ENCODE measurements around the gene FBXO7.
"Not testable (repeated sequence)": the region's sequence is repeated elsewhere in the genome, so short reads cannot be mapped to it uniquely, and the experiment has no call there.

Gene FBXO7

GRCh38 chr22:32474635-32475467, at the start of gene FBXO7:
Gene FBXO7 (plus strand): TSS chr22:32474811. CDS start chr22:32475003, 192 bp downstream.
- DNase-seq: peak; percentile 46

GRCh38 chr22:32426881-32427280, 47.7 kb upstream of the FBXO7 start:
- DNase-seq: no peak

- no peak for DNase-seq
These were observed 44.3 kb upstream of the FBXO7 start for GRCh38 chr22:32430352-32430751.

- no peak for DNase-seq
These were observed 30.5 kb upstream of the FBXO7 start for GRCh38 chr22:32444068-32444467.

- DNase-seq: no peak
These were observed 28.3 kb upstream of the FBXO7 start for GRCh38 chr22:32446321-32446720.

- no peak for DNase-seq
These were observed 25.6 kb upstream of the FBXO7 start for GRCh38 chr22:32448980-32449379.

- DNase-seq: no peak
These were observed 17.6 kb upstream of the FBXO7 start for GRCh38 chr22:32457031-32457430.

GRCh38 chr22:32462452-32462851, 12.2 kb upstream of the FBXO7 start:
- no peak for DNase-seq

GRCh38 chr22:32465661-32466060, 8.9 kb upstream of the FBXO7 start:
- no peak for DNase-seq

GRCh38 chr22:32466496-32466895, 8.1 kb upstream of the FBXO7 start:
- DNase-seq: no peak

GRCh38 chr22:32469799-32470212, 4.8 kb upstream of the FBXO7 start:
- DNase-seq: no peak

GRCh38 chr22:32473388-32473952, 1.1 kb upstream of the FBXO7 start:
- DNase-seq: no peak

- no peak for DNase-seq
These were observed 928 bp downstream of the FBXO7 start for GRCh38 chr22:32475468-32476010.

- no peak for DNase-seq
These were observed 1.9 kb downstream of the FBXO7 start for GRCh38 chr22:32476281-32477195.

- DNase-seq: no peak
These were observed 3.0 kb downstream of the FBXO7 start for GRCh38 chr22:32477596-32477995.

GRCh38 chr22:32478552-32478951, 3.9 kb downstream of the FBXO7 start:
- not testable (repeated sequence) for DNase-seq

- DNase-seq: no peak
These were observed 4.4 kb downstream of the FBXO7 start for GRCh38 chr22:32478994-32479393.

- DNase-seq: no peak
These were observed 5.6 kb downstream of the FBXO7 start for GRCh38 chr22:32480238-32480637.

GRCh38 chr22:32482708-32483107, 8.1 kb downstream of the FBXO7 start:
- no peak for DNase-seq

GRCh38 chr22:32486656-32487390, 12.2 kb downstream of the FBXO7 start:
- no peak for DNase-seq

- DNase-seq: no peak
These were observed 12.8 kb downstream of the FBXO7 start for GRCh38 chr22:32487461-32487860.

- no peak for DNase-seq
These were observed 14.8 kb downstream of the FBXO7 start for GRCh38 chr22:32489377-32489776.
